Muscle layer of colon (tissue), 2 donors: ENCODE results near the gene PREX1.

ENCODE experiments used
- H3K27ac ChIP-seq: one replicate; pipeline ENCODE4 v1.7.0; 2013; ENCODE audit warnings: low read depth, mild to moderate bottlenecking, low read length, moderate library complexity
- H3K27me3 ChIP-seq, 2 donors: one replicate each; pipeline ENCODE4 v1.7.0; 2013; ENCODE audit warnings: low read length in 2 of 2, mild to moderate bottlenecking in 2 of 2; ENCODE audit not compliant: insufficient read depth in 2 of 2, control insufficient read depth in 1 of 2
- H3K36me3 ChIP-seq: one replicate; pipeline ENCODE4 v1.7.0; 2013; ENCODE audit warnings: mild to moderate bottlenecking, low read length; ENCODE audit not compliant: insufficient read depth
- H3K4me1 ChIP-seq: one replicate; pipeline ENCODE4 v1.7.0; 2013; ENCODE audit warnings: mild to moderate bottlenecking, low read length; ENCODE audit not compliant: insufficient read depth
- H3K4me3 ChIP-seq, 2 donors: one replicate each; pipeline ENCODE4 v1.7.0; 2013; ENCODE audit warnings: low read length in 2 of 2, low read depth in 1 of 2, mild to moderate bottlenecking in 1 of 2, moderate library complexity in 1 of 2
- H3K9ac ChIP-seq: one replicate; pipeline ENCODE4 v1.7.0; 2013; ENCODE audit warnings: low read length
- H3K9me3 ChIP-seq: one replicate; pipeline ENCODE4 v1.7.0; 2013; ENCODE audit warnings: mild to moderate bottlenecking, low read length
- donor health status: abdominal sarcoma.
- donor health status: Adenocarcinoma of cecum.

Gene PREX1

GRCh38 chr20:48619126-48620101 is 208.4 kb downstream of the PREX1 start:
- Histone ChIP-seq H3K27ac (no peak overlapping the region), H3K9me3 (no peaks in the 10 kb centered on the region), H3K36me3 (no peaks in the 10 kb centered on the region), H3K27me3 (no peaks in the 10 kb centered on the region), H3K4me3 (no peak overlapping the region), H3K4me1 (peaks cover 23% of the 10 kb centered on the region), H3K9ac (no peak overlapping the region)

DNA sequence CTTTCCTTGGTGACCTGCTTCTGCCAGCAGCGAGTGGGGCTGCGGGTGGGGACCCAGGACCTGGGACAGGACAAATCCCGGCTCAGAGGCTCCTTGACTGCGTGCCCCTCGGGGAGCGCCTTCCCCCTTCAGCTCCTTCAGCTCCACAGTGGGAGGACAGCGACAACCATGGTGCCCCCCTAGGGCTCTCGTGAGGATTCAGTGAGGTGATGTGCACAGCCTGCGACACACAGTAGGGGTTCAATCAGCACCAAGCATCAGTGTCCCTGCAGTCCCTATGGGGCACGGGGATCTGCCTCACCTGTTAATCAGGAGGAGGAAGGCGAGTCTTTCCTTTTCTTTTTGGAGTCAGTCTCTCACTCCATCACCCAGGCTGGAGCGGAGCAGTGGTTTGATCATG is 209.2 kb downstream of the PREX1 start:
- no peaks in the 10 kb centered on the region for H3K36me3 ChIP-seq
- no peak overlapping the region for H3K9ac ChIP-seq
- H3K4me1 ChIP-seq: peaks cover 23% of the 10 kb centered on the region
- H3K4me3 ChIP-seq: no peak overlapping the region
- no peaks in the 10 kb centered on the region for H3K9me3 ChIP-seq
- H3K27ac ChIP-seq: no peak overlapping the region
- no peaks in the 10 kb centered on the region for H3K27me3 ChIP-seq

DNA sequence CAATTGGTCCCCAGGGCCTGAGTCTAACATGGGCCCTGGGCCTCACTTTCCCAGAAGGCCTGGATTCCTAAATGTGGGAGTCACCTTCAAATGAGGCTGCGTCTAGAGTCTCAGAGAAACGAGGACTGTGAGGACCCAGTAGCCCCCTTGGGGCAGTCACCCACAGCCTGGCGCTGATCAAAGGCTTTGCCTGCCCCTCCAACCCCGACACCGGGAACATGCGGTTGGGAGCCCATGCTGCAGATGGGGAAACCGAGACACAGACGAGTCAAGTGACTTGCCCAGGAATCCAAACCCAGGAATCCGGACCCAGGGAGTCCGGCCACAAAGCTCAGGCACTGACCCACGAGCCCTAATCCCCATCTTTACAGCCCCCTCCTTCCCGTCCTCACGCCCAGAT is 209.7 kb downstream of the PREX1 start:
- no peak overlapping the region for H3K27ac ChIP-seq
- no peaks in the 10 kb centered on the region for H3K9me3 ChIP-seq
- H3K27me3 ChIP-seq: no peaks in the 10 kb centered on the region
- H3K4me1 ChIP-seq: peaks cover 23% of the 10 kb centered on the region
- no peaks in the 10 kb centered on the region for H3K36me3 ChIP-seq
- H3K4me3 ChIP-seq: no peak overlapping the region
- H3K9ac ChIP-seq: no peak overlapping the region

- Histone ChIP-seq H3K4me3 (no peak overlapping the region), H3K4me1 (peaks cover 23% of the 10 kb centered on the region), H3K9me3 (no peaks in the 10 kb centered on the region), H3K27me3 (no peaks in the 10 kb centered on the region), H3K9ac (no peak overlapping the region), H3K27ac (no peak overlapping the region), H3K36me3 (no peaks in the 10 kb centered on the region)
These were observed 210.3 kb downstream of the PREX1 start for GRCh38 chr20:48617481-48617880.

GRCh38 chr20:48616481-48616880 is 211.3 kb downstream of the PREX1 start:
- no peaks in the 10 kb centered on the region for H3K27me3 ChIP-seq
- no peak overlapping the region for H3K27ac ChIP-seq
- no peak overlapping the region for H3K4me3 ChIP-seq
- H3K9ac ChIP-seq: no peak overlapping the region
- H3K9me3 ChIP-seq: no peaks in the 10 kb centered on the region
- peaks cover 23% of the 10 kb centered on the region for H3K4me1 ChIP-seq
- H3K36me3 ChIP-seq: no peaks in the 10 kb centered on the region

DNA sequence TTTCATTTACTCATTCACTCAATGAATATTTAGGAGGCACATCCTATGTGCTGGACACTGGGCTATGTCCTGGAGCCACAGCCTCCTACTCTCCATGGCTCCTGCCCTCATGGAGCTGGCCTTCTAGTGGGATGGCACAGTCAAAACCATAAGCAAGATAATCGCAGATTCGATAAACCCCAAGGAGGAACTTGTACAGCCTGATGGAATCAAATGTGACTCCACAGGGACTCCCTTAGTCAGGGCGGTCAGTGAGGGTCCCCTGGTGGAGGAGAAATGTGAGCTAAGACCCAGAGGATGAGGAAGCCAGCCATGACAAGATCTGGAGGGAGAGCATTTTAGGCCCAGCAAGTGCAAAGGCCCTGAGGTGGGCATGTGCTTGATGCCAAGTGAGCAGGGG is 211.9 kb downstream of the PREX1 start:
- H3K4me1 ChIP-seq: peaks cover 17% of the 10 kb centered on the region
- no peak overlapping the region for H3K4me3 ChIP-seq
- no peaks in the 10 kb centered on the region for H3K27me3 ChIP-seq
- H3K9ac ChIP-seq: no peak overlapping the region
- H3K9me3 ChIP-seq: no peaks in the 10 kb centered on the region
- no peak overlapping the region for H3K27ac ChIP-seq
- no peaks in the 10 kb centered on the region for H3K36me3 ChIP-seq

DNA sequence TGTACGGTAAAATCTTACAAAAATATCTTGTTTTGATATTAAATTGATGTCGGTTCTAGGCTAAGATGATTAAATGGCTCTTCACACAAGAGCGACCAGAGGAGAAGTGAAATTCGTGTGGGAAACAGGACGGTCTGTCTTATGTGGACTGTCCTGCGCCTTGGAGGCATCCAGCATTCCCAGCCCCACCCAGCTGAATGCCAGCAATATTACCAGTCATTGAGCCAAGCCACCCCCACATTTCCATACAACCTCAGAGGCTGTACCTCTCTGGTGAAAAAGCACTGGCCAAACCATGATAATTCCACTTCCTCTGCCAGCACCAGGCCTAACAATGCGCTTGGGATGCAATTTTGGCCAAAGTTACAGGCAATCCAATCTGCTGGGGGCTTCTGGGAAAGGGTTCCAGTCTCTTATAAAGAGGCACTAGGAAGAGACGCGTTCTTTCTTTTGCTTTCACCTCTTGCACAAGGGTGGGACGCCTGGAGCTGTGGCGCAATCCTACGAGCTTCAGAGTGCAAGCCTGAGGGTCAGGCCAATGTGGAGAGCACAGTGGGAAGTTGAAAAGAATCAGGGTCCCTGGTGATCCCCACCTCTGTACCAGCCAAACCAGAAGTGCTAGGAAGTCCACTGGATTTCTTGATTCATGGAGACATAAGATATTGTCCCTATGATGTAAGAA is 213.1 kb downstream of the PREX1 start:
- H3K27ac ChIP-seq: no peak overlapping the region
- no peaks in the 10 kb centered on the region for H3K9me3 ChIP-seq
- H3K4me1 ChIP-seq: peaks cover 6% of the 10 kb centered on the region
- H3K36me3 ChIP-seq: no peaks in the 10 kb centered on the region
- no peaks in the 10 kb centered on the region for H3K27me3 ChIP-seq
- no peak overlapping the region for H3K4me3 ChIP-seq
- no peak overlapping the region for H3K9ac ChIP-seq

GRCh38 chr20:48613926-48614325 is 213.9 kb downstream of the PREX1 start:
- H3K4me3 ChIP-seq: no peak overlapping the region
- no peak overlapping the region for H3K9ac ChIP-seq
- H3K27me3 ChIP-seq: no peaks in the 10 kb centered on the region
- no peaks in the 10 kb centered on the region for H3K4me1 ChIP-seq
- no peaks in the 10 kb centered on the region for H3K36me3 ChIP-seq
- no peaks in the 10 kb centered on the region for H3K9me3 ChIP-seq
- no peak overlapping the region for H3K27ac ChIP-seq

- no peak overlapping the region for H3K9ac ChIP-seq
- H3K4me1 ChIP-seq: no peaks in the 10 kb centered on the region
- H3K9me3 ChIP-seq: no peaks in the 10 kb centered on the region
- no peaks in the 10 kb centered on the region for H3K36me3 ChIP-seq
- H3K4me3 ChIP-seq: no peak overlapping the region
- H3K27ac ChIP-seq: no peak overlapping the region
- H3K27me3 ChIP-seq: no peaks in the 10 kb centered on the region
These were observed 215.5 kb downstream of the PREX1 start for GRCh38 chr20:48612335-48612734.

- Histone ChIP-seq H3K27me3 (peaks cover 0 to 4% of the 10 kb centered on the region in 2 donors), H3K4me3 (no peak overlapping the region), H3K4me1 (no peaks in the 10 kb centered on the region), H3K27ac (no peak overlapping the region), H3K9me3 (no peaks in the 10 kb centered on the region), H3K9ac (no peak overlapping the region), H3K36me3 (no peaks in the 10 kb centered on the region)
These were observed 216.8 kb downstream of the PREX1 start for GRCh38 chr20:48610996-48611395.

DNA sequence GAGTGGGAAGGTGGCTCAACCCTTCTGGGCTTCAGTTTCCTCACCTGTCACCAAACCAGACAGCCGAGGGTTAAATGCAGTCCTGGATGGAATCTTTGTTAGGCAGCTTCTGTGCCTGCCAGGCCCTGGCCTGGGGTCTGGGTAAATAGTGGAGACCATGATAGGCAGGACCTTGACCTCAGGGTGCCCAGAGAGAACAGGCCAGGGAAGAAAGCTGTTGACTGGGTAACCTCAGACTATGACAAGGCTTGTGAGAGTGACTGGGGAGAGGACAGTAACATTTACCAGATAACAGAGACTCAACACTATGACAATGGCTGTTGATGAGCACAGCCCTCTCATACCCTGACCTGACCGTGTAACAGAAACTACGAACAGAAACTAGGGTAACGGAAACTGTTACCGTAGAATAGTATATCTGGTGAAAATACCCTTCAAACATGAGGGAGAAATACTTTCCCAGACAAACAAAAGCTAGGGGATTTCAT is 218.3 kb downstream of the PREX1 start:
- Histone ChIP-seq H3K27ac (no peak overlapping the region), H3K27me3 (peaks cover 0 to 4% of the 10 kb centered on the region in 2 donors), H3K9me3 (no peaks in the 10 kb centered on the region), H3K4me3 (no peak overlapping the region), H3K4me1 (no peaks in the 10 kb centered on the region), H3K36me3 (no peaks in the 10 kb centered on the region), H3K9ac (no peak overlapping the region)
